ENCODE data around the gene C11orf98.
"Not testable (repeated sequence)": the region's sequence is repeated elsewhere in the genome, so short reads cannot be mapped to it uniquely, and the experiment has no call there.

The C11orf98 gene

GRCh38 chr11:62650283-62650682 lies 14.7 kb downstream of the C11orf98 start:
- DNase-seq (ENCODE audit: low read depth) = not testable (repeated sequence)

- DNase-seq (ENCODE audit: low read depth) = no peak
Observed at GRCh38 chr11:62649486-62649885, 15.5 kb downstream of the C11orf98 start.

- no peak for DNase-seq (ENCODE audit: low read depth)
Observed at GRCh38 chr11:62648967-62649364, 16.0 kb downstream of the C11orf98 start.

GRCh38 chr11:62648185-62648966 lies 16.6 kb downstream of the C11orf98 start:
- DNase-seq (ENCODE audit: low read depth) = no peak

GRCh38 chr11:62647609-62648005 lies 17.4 kb downstream of the C11orf98 start:
- no peak for DNase-seq (ENCODE audit: low read depth)

- DNase-seq (ENCODE audit: low read depth) = no peak
Observed at GRCh38 chr11:62646825-62647608, 18.0 kb downstream of the C11orf98 start.

GRCh38 chr11:62645946-62646824 lies 18.8 kb downstream of the C11orf98 start, which contains the start of gene GANAB:
Gene GANAB (minus strand): TSS chr11:62646613. CDS start chr11:62646599, 14 bp downstream.
- peak; percentile 93 for DNase-seq (ENCODE audit: low read depth)

- no peak for DNase-seq (ENCODE audit: low read depth)
Observed at GRCh38 chr11:62645671-62645945, 19.4 kb downstream of the C11orf98 start.

GRCh38 chr11:62644220-62644619 lies 20.8 kb downstream of the C11orf98 start:
- no peak for DNase-seq (ENCODE audit: low read depth)

- no peak for DNase-seq (ENCODE audit: low read depth)
Observed at GRCh38 chr11:62632492-62632891, 32.5 kb downstream of the C11orf98 start.

GRCh38 chr11:62627713-62628112 lies 37.3 kb downstream of the C11orf98 start:
- no peak for DNase-seq (ENCODE audit: low read depth)

GRCh38 chr11:62622476-62623089 lies 42.4 kb downstream of the C11orf98 start:
- DNase-seq (ENCODE audit: low read depth) = no peak

GRCh38 chr11:62621567-62622470 lies 43.2 kb downstream of the C11orf98 start, which contains the start of gene B3GAT3:
Gene B3GAT3 (minus strand): TSS chr11:62621986. CDS start chr11:62621947, 39 bp downstream.
- DNase-seq (ENCODE audit: low read depth) = peak; percentile 98

GRCh38 chr11:62621027-62621566 lies 43.9 kb downstream of the C11orf98 start:
- no peak for DNase-seq (ENCODE audit: low read depth)

- not testable (repeated sequence) for DNase-seq (ENCODE audit: low read depth)
Observed at GRCh38 chr11:62616957-62617356, 48.1 kb downstream of the C11orf98 start.

- DNase-seq (ENCODE audit: low read depth) = no peak
Observed at GRCh38 chr11:62615521-62615920, 49.5 kb downstream of the C11orf98 start.

- no peak for DNase-seq (ENCODE audit: low read depth)
Observed at GRCh38 chr11:62614275-62614674, 50.7 kb downstream of the C11orf98 start.

- DNase-seq (ENCODE audit: low read depth) = no peak
Observed at GRCh38 chr11:62613291-62613778, 51.7 kb downstream of the C11orf98 start.

Data from fibroblast of the conjunctiva (primary cell).